ENCODE data around the gene HSPA1A. TPM values are rescaled to one million over a fixed set of nuclear protein-coding genes. Genes with fewer than 3 reads are reported as not detected.

Gene HSPA1A
- total RNA-seq: 100 to 1,000 TPM in 1 of 2 donors, 10 to 100 TPM in 1; 55.7 to 144 TPM

DNA sequence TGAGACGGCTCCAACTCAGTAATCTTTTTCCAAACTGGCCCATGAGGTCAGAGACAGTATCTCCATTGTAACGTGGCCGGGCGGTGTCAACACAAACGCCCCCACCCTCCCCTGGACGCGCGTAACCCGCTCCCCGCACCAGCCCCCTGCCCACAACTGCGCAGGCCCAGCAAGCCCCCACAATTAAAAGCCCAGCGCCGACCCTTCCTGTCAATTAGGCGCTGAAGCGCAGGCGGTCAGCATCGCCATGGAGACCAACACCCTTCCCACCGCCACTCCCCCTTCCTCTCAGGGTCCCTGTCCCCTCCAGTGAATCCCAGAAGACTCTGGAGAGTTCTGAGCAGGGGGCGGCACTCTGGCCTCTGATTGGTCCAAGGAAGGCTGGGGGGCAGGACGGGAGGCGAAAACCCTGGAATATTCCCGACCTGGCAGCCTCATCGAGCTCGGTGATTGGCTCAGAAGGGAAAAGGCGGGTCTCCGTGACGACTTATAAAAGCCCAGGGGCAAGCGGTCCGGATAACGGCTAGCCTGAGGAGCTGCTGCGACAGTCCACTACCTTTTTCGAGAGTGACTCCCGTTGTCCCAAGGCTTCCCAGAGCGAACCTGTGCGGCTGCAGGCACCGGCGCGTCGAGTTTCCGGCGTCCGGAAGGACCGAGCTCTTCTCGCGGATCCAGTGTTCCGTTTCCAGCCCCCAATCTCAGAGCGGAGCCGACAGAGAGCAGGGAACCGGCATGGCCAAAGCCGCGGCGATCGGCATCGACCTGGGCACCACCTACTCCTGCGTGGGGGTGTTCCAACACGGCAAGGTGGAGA, at the start of gene HSPA1A, which contains the start of gene HSPA1L:
TSS of gene HSPA1A (plus strand) at position 519 of the 814 bp plus-strand sequence. CDS start at position 733, 214 bp downstream.
TSS of gene HSPA1L (minus strand) at position 259 of the 814 bp plus-strand sequence. CDS start 3,311 bp downstream, outside the sequence.

DNA sequence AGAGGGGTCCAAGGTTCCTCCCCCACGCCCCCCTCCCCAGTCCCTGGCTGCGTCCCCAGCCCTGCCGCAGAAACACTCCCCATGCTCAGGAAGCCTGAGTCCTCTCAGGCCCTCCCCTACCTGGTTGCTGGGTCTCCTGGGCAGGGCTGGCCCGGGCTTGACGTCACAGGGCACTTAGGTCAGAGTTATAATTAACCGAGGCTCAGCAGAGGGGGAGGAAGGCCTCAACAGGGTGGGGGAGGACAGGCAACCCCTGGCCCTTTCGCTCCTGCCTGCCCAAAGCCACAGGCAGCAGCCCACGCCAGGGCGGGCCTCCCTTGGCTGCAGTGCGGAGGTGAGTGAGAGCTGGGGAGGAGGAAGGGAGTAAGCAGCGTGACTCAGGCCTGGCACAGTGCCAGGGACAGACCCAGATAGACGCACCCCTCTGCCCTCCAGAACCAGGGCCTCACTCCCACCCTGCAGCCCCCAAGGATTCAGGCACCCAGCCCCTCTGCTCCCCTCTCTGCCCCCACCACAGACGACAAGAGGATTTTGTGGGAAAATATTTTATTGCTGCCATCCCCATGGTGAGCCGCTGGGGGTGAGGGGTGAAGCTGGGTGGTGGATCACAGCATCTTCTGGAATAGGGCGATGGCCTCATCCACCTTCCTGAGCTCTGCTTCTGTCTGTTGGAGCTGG, 38.2 kb upstream of the HSPA1A start, which contains the start of gene VWA7:
TSS of gene VWA7 (minus strand) at position 340 of the 678 bp plus-strand sequence. CDS start 549 bp downstream, outside the sequence.

DNA sequence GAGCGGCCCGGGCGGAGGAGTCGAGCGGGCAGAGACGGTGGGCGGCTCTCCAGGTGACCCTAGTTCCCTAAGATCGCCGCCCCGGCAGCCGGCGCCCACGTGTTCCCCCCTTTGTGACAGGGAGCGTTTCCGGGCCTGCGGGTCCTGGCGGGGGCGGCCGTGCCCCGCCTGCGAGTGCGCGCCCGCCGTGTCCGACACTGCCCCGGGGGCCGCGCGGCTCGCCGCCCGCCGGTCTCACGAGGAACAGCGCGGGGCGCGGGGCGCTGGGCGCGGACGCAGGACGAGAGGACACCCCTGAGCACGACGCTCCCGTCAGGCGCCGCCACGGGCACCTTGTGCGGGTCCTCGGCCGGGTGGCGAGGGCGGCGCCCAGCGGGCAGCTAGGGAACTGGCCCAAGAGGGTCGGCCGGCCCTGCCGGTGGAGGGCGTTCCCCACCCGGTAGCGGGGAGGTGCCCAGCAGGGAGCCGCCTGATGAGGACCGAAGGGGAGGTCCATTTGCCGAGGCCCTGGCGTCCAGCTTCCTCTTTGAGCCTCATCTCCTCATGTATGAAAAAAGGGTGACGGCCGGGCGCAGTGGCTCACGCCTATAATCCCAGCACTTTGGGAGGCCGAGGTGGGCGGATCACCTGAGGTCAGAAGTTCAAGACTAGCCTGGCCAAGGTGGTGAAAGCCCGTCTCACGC, 19.6 kb upstream of the HSPA1A start, which contains the start of gene VARS1:
TSS of gene VARS1 (minus strand) at position 137 of the 683 bp plus-strand sequence. CDS start 535 bp downstream, outside the sequence.

DNA sequence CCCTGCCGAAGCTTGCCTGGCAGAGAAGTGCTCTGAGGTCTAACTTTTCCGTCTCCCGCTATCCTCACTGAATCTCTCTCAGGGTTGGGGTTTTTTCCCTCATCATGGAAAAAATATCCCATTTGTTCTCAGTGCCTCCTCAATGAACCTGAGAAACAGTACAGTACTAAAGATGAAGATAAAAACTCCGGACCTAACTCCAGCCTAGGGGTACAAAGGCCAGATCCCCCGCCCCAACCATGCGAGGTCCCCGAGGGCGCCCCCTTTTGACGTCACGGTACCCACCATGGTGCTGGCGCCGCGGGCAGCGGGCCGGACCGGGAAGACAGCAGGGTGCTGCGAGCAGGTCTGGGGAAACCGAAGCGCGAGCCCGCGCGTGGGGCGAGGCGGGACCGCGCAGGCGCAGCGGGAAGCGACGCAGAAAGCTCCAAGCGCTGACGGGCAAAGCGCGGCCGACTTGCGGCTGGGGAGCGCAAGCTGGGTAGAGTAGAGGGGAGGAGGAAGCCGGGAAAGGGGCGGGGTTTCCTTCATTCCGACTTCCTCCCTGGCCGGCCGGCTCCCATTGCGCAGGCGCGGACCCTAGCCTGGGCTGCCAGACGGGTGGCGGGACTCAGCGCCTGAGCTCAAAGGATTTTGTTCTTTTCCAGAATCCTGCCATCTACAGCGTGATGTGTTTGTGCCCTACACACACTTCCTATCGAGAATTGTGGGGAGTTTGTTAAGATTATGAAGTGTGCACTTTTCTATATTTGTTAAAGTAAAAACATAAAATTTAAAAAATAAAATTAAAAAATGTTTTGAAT, 8.7 kb upstream of the HSPA1A start, which contains the start of gene LSM2:
TSS of gene LSM2 (minus strand) at position 497 of the 803 bp plus-strand sequence. CDS start at position 288, 209 bp downstream.

DNA sequence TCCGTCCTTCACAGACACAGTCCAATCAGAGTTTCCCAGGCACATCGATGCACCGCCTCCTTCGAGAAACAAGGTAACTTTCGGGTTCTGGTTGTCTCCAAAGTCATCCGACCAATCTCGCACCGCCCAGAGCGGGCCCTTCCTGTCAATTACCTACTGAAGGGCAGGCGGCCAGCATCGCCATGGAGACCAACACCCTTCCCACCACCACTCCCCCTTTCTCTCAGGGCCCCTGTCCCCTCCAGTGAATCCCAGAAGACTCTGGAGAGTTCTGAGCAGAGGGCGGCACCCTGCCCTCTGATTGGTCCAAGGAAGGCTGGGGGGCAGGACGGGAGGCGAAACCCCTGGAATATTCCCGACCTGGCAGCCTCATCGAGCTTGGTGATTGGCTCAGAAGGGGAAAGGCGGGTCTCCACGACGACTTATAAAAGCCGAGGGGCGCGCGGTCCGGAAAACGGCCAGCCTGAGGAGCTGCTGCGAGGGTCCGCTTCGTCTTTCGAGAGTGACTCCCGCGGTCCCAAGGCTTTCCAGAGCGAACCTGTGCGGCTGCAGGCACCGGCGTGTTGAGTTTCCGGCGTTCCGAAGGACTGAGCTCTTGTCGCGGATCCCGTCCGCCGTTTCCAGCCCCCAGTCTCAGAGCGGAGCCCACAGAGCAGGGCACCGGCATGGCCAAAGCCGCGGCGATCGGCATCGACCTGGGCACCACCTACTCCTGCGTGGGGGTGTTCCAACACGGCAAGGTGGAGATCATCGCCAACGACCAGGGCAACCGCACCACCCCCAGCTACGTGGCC, 12.1 kb downstream of the HSPA1A start, which contains the start of gene HSPA1B:
TSS of gene HSPA1B (plus strand) at position 453 of the 794 bp plus-strand sequence. CDS start at position 666, 213 bp downstream.

DNA sequence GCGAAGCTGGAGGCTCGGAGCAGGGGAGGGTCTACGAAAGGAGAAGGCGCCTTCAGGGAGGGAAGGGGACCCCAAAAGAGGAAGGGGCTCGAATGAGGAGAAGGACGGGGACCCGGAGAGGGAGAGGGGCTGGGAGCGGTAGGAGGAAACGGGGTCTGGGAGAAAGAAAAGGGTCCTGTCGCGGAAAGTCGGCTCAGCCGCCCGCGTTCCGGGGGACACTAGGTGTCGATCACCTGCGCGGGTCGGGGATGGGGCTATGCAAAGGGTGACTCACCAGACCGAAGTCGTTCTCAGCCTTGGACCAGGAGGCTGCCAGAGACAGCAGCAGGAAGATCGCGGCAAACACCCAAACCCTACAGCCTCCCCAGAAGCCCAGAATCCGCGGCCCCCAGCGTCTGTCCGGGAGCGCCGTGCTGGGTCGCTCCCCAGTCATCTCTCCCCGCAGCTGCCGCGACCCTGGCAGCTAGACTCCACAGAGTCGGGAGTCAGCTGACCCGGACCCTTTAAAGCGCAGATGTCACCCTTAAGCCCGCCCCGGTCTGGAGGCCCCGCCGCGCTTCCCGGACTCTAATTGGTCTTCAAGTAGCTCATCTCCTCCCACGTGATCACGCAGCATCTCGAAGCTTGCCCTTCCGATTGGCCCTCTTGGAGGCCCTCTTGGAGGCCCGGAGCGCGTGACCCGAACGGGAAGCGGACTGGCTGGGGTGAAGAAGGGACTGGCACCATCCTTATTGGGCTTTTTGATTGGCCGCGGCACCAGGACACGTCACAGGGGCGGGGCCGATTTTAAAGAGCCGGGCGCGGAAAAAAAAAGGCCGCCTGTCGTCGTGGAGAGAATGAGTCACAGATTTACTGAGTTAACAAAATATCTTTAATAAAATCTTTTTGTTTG, 47.2 kb downstream of the HSPA1A start, which contains the start of gene NEU1:
TSS of gene NEU1 (minus strand) at position 478 of the 892 bp plus-strand sequence. CDS start at position 433, 45 bp downstream.

Small RNA genes within 50 kb of the gene (small RNA-seq; reads per million reads assigned to genes)
- gene RF00019 (0 reads per million in 2 donors), gene SNORD48 (37.1 to 48.4 reads per million in 2 donors), gene SNORD52 (0 reads per million in 2 donors)

Other genes with a start within 250 kb of the HSPA1A start
- gene LTA, start 243.3 kb upstream of the HSPA1A start, total RNA-seq: under 1 TPM in 1 of 2 donors, not detected in 1; under 0.01 TPM
- under 1 TPM; under 0.01 to 0.34 TPM for gene TNF, start 240.0 kb upstream of the HSPA1A start, total RNA-seq
- not detected for gene LTB, start 233.1 kb upstream of the HSPA1A start, total RNA-seq
- gene LST1, start 229.3 kb upstream of the HSPA1A start, total RNA-seq: not detected
- gene NCR3, start 222.5 kb upstream of the HSPA1A start, total RNA-seq: not detected
- gene AIF1, start 200.3 kb upstream of the HSPA1A start, total RNA-seq: not detected
- 10 to 100 TPM; 68.5 to 72.3 TPM for gene PRRC2A, start 194.8 kb upstream of the HSPA1A start, total RNA-seq
- 100 to 1,000 TPM; 125 to 160 TPM for gene BAG6, start 162.9 kb upstream of the HSPA1A start, total RNA-seq
- gene APOM, start 159.6 kb upstream of the HSPA1A start, total RNA-seq: 1 to 10 TPM in 1 of 2 donors, under 1 TPM in 1; 0.33 to 1.0 TPM
- 10 to 100 TPM; 21.3 to 23.1 TPM for gene C6orf47, start 154.8 kb upstream of the HSPA1A start, total RNA-seq
- gene GPANK1, start 150.5 kb upstream of the HSPA1A start, total RNA-seq: 10 to 100 TPM; 13.1 to 17.3 TPM
- 100 to 1,000 TPM; 142 to 170 TPM for gene CSNK2B, start 149.5 kb upstream of the HSPA1A start, total RNA-seq
- 1 to 10 TPM in 1 of 2 donors, under 1 TPM in 1; 1.00 to 2.1 TPM for gene LY6G5B, start 145.6 kb upstream of the HSPA1A start, total RNA-seq
- gene LY6G5C, start 134.5 kb upstream of the HSPA1A start, total RNA-seq: under 1 TPM; under 0.01 to 0.67 TPM
- gene ABHD16A, start 112.2 kb upstream of the HSPA1A start, total RNA-seq: 10 to 100 TPM; 47.0 to 53.0 TPM
- not detected for gene LY6G6F, start 108.7 kb upstream of the HSPA1A start, total RNA-seq
- not detected for gene LY6G6D, start 100.2 kb upstream of the HSPA1A start, total RNA-seq
- gene LY6G6C, start 93.8 kb upstream of the HSPA1A start, total RNA-seq: not detected
- gene MPIG6B, start 92.2 kb upstream of the HSPA1A start, total RNA-seq: not detected
- 10 to 100 TPM; 10.3 to 22.0 TPM for gene DDAH2, start 86.2 kb upstream of the HSPA1A start, total RNA-seq
- 100 to 1,000 TPM; 511 to 845 TPM for gene CLIC1, start 79.0 kb upstream of the HSPA1A start, total RNA-seq
- gene MSH5, start 75.5 kb upstream of the HSPA1A start, total RNA-seq: 10 to 100 TPM; 17.6 to 22.0 TPM
- gene SAPCD1, start 52.9 kb upstream of the HSPA1A start, total RNA-seq: 1 to 10 TPM in 1 of 2 donors, under 1 TPM in 1; 0.69 to 1.7 TPM
- gene VWA7, start 38.2 kb upstream of the HSPA1A start, total RNA-seq: not detected
- gene VARS1, start 19.8 kb upstream of the HSPA1A start, total RNA-seq: 10 to 100 TPM; 58.5 to 66.6 TPM
- gene LSM2, start 8.6 kb upstream of the HSPA1A start, total RNA-seq: 10 to 100 TPM; 41.0 to 61.6 TPM
- under 1 TPM; 0.67 to 0.69 TPM for gene HSPA1L, start 260 bp upstream of the HSPA1A start, total RNA-seq
- 100 to 1,000 TPM in 1 of 2 donors, 10 to 100 TPM in 1; 95.3 to 188 TPM for gene HSPA1B, start 12.2 kb downstream of the HSPA1A start, total RNA-seq
- gene NEU1, start 47.3 kb downstream of the HSPA1A start, total RNA-seq: 100 to 1,000 TPM; 114 to 132 TPM
- not detected for gene SLC44A4, start 63.5 kb downstream of the HSPA1A start, total RNA-seq
- 10 to 100 TPM; 29.9 to 44.3 TPM for gene EHMT2, start 82.2 kb downstream of the HSPA1A start, total RNA-seq
- 1 to 10 TPM; 1.7 to 3.0 TPM for gene ZBTB12, start 86.5 kb downstream of the HSPA1A start, total RNA-seq
- 1 to 10 TPM; 2.4 to 3.7 TPM for gene C2, start 112.2 kb downstream of the HSPA1A start, total RNA-seq
- gene CFB, start 130.6 kb downstream of the HSPA1A start, total RNA-seq: 1 to 10 TPM; 1.7 to 4.1 TPM
- gene NELFE, start 143.4 kb downstream of the HSPA1A start, total RNA-seq: 100 to 1,000 TPM in 1 of 2 donors, 10 to 100 TPM in 1; 73.6 to 114 TPM
- gene SKIC2, start 143.6 kb downstream of the HSPA1A start, total RNA-seq: 10 to 100 TPM; 50.6 to 54.4 TPM
- 10 to 100 TPM; 13.1 to 16.0 TPM for gene DXO, start 156.6 kb downstream of the HSPA1A start, total RNA-seq
- gene C4A, start 166.5 kb downstream of the HSPA1A start, total RNA-seq: 1 to 10 TPM in 1 of 2 donors, under 1 TPM in 1; 0.33 to 1.4 TPM
- 1 to 10 TPM in 1 of 2 donors, under 1 TPM in 1; 0.67 to 1.4 TPM for gene C4B, start 199.3 kb downstream of the HSPA1A start, total RNA-seq
- gene CYP21A2, start 222.9 kb downstream of the HSPA1A start, total RNA-seq: not detected